Endothelial cell (in vitro differentiated cells): ENCODE data around the gene TEAD2. TPM values are rescaled to one million over a fixed set of nuclear protein-coding genes. Genes with fewer than 3 reads are reported as not detected.
A peak's percentile ranks its signal among the peaks of the same experiment; 100 is the strongest.
"Not testable (repeated sequence)": the region's sequence is repeated elsewhere in the genome, so short reads cannot be mapped to it uniquely, and the experiment has no call there.

Experiments
- DNase-seq: peaks from one replicate; pipeline ENCODE4 v3.0.0; 2021; ENCODE audit warnings: low spot score
- H3K27ac Mint-ChIP-seq: one replicate; pipeline ENCODE4 v1.8.0; 2021; ENCODE audit warnings: mixed read lengths, inconsistent platforms; ENCODE audit not compliant: unreplicated experiment
- H3K27me3 Mint-ChIP-seq: one replicate; pipeline ENCODE4 v1.8.0; 2021; ENCODE audit warnings: mild to moderate bottlenecking, moderate library complexity, mixed read lengths, inconsistent platforms; ENCODE audit not compliant: unreplicated experiment
- H3K36me3 Mint-ChIP-seq: one replicate; pipeline ENCODE4 v1.8.0; 2021; ENCODE audit warnings: mild to moderate bottlenecking, low read depth, mixed read lengths, inconsistent platforms; ENCODE audit not compliant: unreplicated experiment
- H3K4me1 Mint-ChIP-seq: one replicate; pipeline ENCODE4 v1.8.0; 2021; ENCODE audit warnings: mild to moderate bottlenecking, mixed read lengths, inconsistent platforms; ENCODE audit not compliant: unreplicated experiment
- H3K4me3 Mint-ChIP-seq: one replicate; pipeline ENCODE4 v1.8.0; 2021; ENCODE audit warnings: mild to moderate bottlenecking, mixed read lengths, inconsistent platforms; ENCODE audit not compliant: unreplicated experiment
- H3K9me3 Mint-ChIP-seq: one replicate; pipeline ENCODE4 v1.8.0; 2021; ENCODE audit warnings: mixed read lengths, inconsistent platforms; ENCODE audit not compliant: unreplicated experiment
- CTCF ChIP-seq: fragments of 200-600 bp; sonication (generic); IDR thresholded peaks from one replicate; pipeline ENCODE4 v1.5.0; 2021; ENCODE audit warnings: antibody characterized with exemption; ENCODE audit not compliant: unreplicated experiment
- total RNA-seq: library from RNA; stranded (reverse); fragmentation: NEBNext Ultra II Directional; extraction: Animal tissue kit (Norgen Biotek cat#: 25700); gene quantifications from one replicate; pipeline ENCODE4 v1.2.1, GENCODE V29; 2021; ENCODE audit not compliant: unreplicated experiment

TEAD2 gene
- total RNA-seq, 1 donor from 2014 or later: 167 TPM

GRCh38 chr19:49315111-49315510 lies 47.1 kb downstream of the TEAD2 start:
- H3K9me3 Mint-ChIP-seq: no peaks in the 10 kb centered on the region
- H3K4me3 Mint-ChIP-seq: no peak overlapping the region

GRCh38 chr19:49309087-49309486 lies 53.1 kb downstream of the TEAD2 start:
- Mint-ChIP-seq H3K9me3 (no peaks in the 10 kb centered on the region), H3K27me3 (peaks cover 18% of the 10 kb centered on the region), H3K4me3 (peak overlapping the region; percentile 11), H3K27ac (peak overlapping the region; percentile 32), H3K36me3 (peaks cover 34% of the 10 kb centered on the region), H3K4me1 (peaks cover 8% of the 10 kb centered on the region)
- no peak for TF ChIP-seq CTCF
- DNase-seq: no peak

More at GRCh38 chr19:49315111-49315510, 47.1 kb downstream of the TEAD2 start:
- peaks cover 38% of the 10 kb centered on the region for H3K36me3 Mint-ChIP-seq
- H3K27ac Mint-ChIP-seq: no peak overlapping the region
- peaks cover 16% of the 10 kb centered on the region for H3K4me1 Mint-ChIP-seq
- no peak for DNase-seq
- TF ChIP-seq CTCF: no peak
- peaks cover 7% of the 10 kb centered on the region for H3K27me3 Mint-ChIP-seq

GRCh38 chr19:49306734-49307133 lies 55.5 kb downstream of the TEAD2 start:
- not testable (repeated sequence) for H3K4me3 Mint-ChIP-seq, H3K4me1 Mint-ChIP-seq, H3K27ac Mint-ChIP-seq, DNase-seq, H3K9me3 Mint-ChIP-seq
- peaks cover 32% of the 10 kb centered on the region for H3K36me3 Mint-ChIP-seq
- peaks cover 18% of the 10 kb centered on the region for H3K27me3 Mint-ChIP-seq

GRCh38 chr19:49301866-49302252 lies 60.4 kb downstream of the TEAD2 start:
- DNase-seq: no peak
- Mint-ChIP-seq H3K4me3 (no peak overlapping the region), H3K27ac (no peak overlapping the region), H3K4me1 (no peaks in the 10 kb centered on the region), H3K27me3 (no peaks in the 10 kb centered on the region), H3K9me3 (peaks cover 4% of the 10 kb centered on the region), H3K36me3 (peaks cover 6% of the 10 kb centered on the region)
- no peak for TF ChIP-seq CTCF

- Mint-ChIP-seq H3K27ac (no peak overlapping the region), H3K4me1 (no peaks in the 10 kb centered on the region), H3K9me3 (peaks cover 4% of the 10 kb centered on the region), H3K27me3 (no peaks in the 10 kb centered on the region), H3K36me3 (peaks cover 6% of the 10 kb centered on the region), H3K4me3 (no peak overlapping the region)
- TF ChIP-seq CTCF: peak; percentile 95
- DNase-seq: peak; percentile 83
Measured at GRCh38 chr19:49301165-49301865, 60.9 kb downstream of the TEAD2 start.

GRCh38 chr19:49298653-49299052 lies 63.6 kb downstream of the TEAD2 start:
- not testable (repeated sequence) for H3K4me1 Mint-ChIP-seq, H3K36me3 Mint-ChIP-seq, H3K9me3 Mint-ChIP-seq, DNase-seq, H3K27ac Mint-ChIP-seq, H3K27me3 Mint-ChIP-seq, H3K4me3 Mint-ChIP-seq
